Measurements from ENCODE around the gene CCDC71. TPM values are rescaled to one million over a fixed set of nuclear protein-coding genes. Genes with fewer than 3 reads are reported as not detected.

The CCDC71 gene
- total RNA-seq, 2 donors from 2014 or later: 23.4 to 25.7 TPM

- 93 to 96% methylated on average over 19 to 21 of the region's 21 CpGs for WGBS, 2 experiments (ENCODE audit: insufficient coverage in 1 of 2, insufficient read length in 1 of 2)
- H3K9me3 Mint-ChIP-seq: peaks cover 1% of the 10 kb centered on the region
Measured at GRCh38 chr3:49162751-49163419, 3.2 kb downstream of the CCDC71 start.

DNA sequence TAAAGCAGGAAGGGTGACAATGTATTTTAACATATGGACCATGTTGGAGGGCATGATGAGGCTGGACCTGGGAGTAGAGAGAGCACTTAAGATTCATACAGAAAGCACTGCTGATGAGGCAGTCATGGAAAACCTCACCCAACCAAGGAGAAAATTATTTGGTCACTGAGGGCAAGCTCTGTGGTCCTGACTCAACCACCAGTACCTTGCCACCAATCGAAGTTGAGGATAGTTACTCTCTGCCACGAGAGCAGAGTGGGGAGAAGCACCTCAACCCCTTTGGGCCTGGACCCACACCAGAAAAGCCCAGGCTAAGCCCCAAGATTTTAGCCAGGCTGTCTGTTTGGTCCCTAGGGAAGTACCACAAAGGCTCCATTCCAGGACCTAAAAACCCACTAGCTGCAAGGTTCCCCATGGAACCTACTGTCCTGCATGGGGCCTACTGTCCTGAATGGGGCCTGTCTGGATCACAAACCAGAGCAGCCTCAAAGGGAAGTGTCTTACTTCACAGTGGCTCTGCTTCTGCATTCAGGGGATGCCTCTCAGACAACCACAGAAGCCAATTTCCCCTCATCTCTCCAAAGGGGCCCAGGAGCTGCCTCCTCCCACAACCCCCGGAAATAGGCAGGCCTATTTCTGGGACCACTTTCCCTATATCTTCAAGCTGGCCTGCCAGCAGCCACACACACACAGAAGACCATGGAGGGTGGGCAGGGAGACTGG lies 4.2 kb downstream of the CCDC71 start:
- Histone ChIP-seq H3K4me1 (ENCODE audit: control insufficient read depth, insufficient read depth, low read length) (peaks cover 4% of the 10 kb centered on the region), H3K9ac (ENCODE audit: extremely low read depth, low read length, poor library complexity, severe bottlenecking) (no peak overlapping the region), H3K4me3 (ENCODE audit: low read length) (no peak overlapping the region), H3K36me3 (ENCODE audit: control insufficient read depth, insufficient read depth, low read length) (peaks cover 26% of the 10 kb centered on the region), H3K27me3 (ENCODE audit: control insufficient read depth, insufficient read depth, low read length, poor library complexity, severe bottlenecking) (peaks cover 3% of the 10 kb centered on the region), H3K27ac (ENCODE audit: low read depth, low read length) (no peak overlapping the region), H3K9me3 (ENCODE audit: control insufficient read depth, low read length) (peaks cover 7% of the 10 kb centered on the region)
- Mint-ChIP-seq H3K9me3 (peaks cover 1% of the 10 kb centered on the region), H3K36me3 (ENCODE audit: low read depth) (peaks cover 19% of the 10 kb centered on the region), H3K27me3 (ENCODE audit: insufficient read depth) (peaks cover 3% of the 10 kb centered on the region), H3K4me1 (peaks cover 10% of the 10 kb centered on the region), H3K27ac (no peak overlapping the region), H3K4me3 (no peak overlapping the region)
- TF ChIP-seq, protein P1, sequence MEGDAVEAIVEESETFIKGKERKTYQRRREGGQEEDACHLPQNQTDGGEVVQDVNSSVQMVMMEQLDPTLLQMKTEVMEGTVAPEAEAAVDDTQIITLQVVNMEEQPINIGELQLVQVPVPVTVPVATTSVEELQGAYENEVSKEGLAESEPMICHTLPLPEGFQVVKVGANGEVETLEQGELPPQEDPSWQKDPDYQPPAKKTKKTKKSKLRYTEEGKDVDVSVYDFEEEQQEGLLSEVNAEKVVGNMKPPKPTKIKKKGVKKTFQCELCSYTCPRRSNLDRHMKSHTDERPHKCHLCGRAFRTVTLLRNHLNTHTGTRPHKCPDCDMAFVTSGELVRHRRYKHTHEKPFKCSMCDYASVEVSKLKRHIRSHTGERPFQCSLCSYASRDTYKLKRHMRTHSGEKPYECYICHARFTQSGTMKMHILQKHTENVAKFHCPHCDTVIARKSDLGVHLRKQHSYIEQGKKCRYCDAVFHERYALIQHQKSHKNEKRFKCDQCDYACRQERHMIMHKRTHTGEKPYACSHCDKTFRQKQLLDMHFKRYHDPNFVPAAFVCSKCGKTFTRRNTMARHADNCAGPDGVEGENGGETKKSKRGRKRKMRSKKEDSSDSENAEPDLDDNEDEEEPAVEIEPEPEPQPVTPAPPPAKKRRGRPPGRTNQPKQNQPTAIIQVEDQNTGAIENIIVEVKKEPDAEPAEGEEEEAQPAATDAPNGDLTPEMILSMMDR (conservative IDR thresholded peaks at IDR 0.05): no peak
- no peak for DNase-seq
- WGBS, 2 experiments (ENCODE audit: insufficient coverage in 1 of 2, insufficient read length in 1 of 2): 90% methylated on average over 3 of the region's 3 CpGs; no CpG with 5 or more reads in 1 of the 2 experiments

More at GRCh38 chr3:49162751-49163419, 3.2 kb downstream of the CCDC71 start:
- Mint-ChIP-seq H3K4me3 (no peak overlapping the region), H3K27me3 (ENCODE audit: insufficient read depth) (peaks cover 12% of the 10 kb centered on the region), H3K4me1 (peaks cover 10% of the 10 kb centered on the region), H3K27ac (no peak overlapping the region), H3K36me3 (ENCODE audit: low read depth) (peaks cover 19% of the 10 kb centered on the region)
- Histone ChIP-seq H3K36me3 (ENCODE audit: control insufficient read depth, insufficient read depth, low read length) (peaks cover 26% of the 10 kb centered on the region), H3K4me1 (ENCODE audit: control insufficient read depth, insufficient read depth, low read length) (peaks cover 4% of the 10 kb centered on the region), H3K9ac (ENCODE audit: extremely low read depth, low read length, poor library complexity, severe bottlenecking) (no peak overlapping the region), H3K27me3 (ENCODE audit: control insufficient read depth, insufficient read depth, low read length, poor library complexity, severe bottlenecking) (peaks cover 12% of the 10 kb centered on the region), H3K27ac (ENCODE audit: low read depth, low read length) (no peak overlapping the region), H3K4me3 (ENCODE audit: low read length) (no peak overlapping the region), H3K9me3 (ENCODE audit: control insufficient read depth, low read length) (peaks cover 7% of the 10 kb centered on the region)
- DNase-seq: no peak
- TF ChIP-seq, protein P1 (conservative IDR thresholded peaks at IDR 0.05): no peak

DNA sequence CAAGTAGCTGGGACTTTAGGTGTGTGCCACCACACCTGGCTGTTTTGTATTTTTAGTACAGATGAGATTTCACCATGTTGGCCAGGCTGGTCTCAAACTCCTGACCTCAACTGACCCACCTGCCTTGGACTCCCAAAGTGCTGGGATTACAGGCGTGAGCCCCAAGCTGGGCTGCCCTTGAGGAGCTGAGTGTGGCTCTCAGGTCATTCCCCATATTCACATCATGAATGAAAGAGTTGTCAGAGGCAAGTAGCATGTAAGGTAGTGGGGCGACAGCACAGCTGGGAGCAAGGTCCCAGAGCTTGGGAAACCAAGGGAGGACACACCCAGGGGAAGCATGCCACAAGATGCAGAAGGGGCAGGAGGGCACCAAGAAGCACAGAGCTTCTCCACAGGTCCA lies 4.9 kb downstream of the CCDC71 start:
- Histone ChIP-seq H3K4me1 (ENCODE audit: control insufficient read depth, insufficient read depth, low read length) (peaks cover 4% of the 10 kb centered on the region), H3K9me3 (ENCODE audit: control insufficient read depth, low read length) (no peaks in the 10 kb centered on the region), H3K27me3 (ENCODE audit: control insufficient read depth, insufficient read depth, low read length, poor library complexity, severe bottlenecking) (no peaks in the 10 kb centered on the region), H3K9ac (ENCODE audit: extremely low read depth, low read length, poor library complexity, severe bottlenecking) (no peak overlapping the region), H3K36me3 (ENCODE audit: control insufficient read depth, insufficient read depth, low read length) (peaks cover 26% of the 10 kb centered on the region), H3K4me3 (ENCODE audit: low read length) (no peak overlapping the region), H3K27ac (ENCODE audit: low read depth, low read length) (no peak overlapping the region)
- no peak for DNase-seq
- no peak overlapping the region for H3K4me3 Mint-ChIP-seq
- TF ChIP-seq, protein P1 (conservative IDR thresholded peaks at IDR 0.05): no peak
- H3K27me3 Mint-ChIP-seq (ENCODE audit: insufficient read depth): no peaks in the 10 kb centered on the region
- H3K4me1 Mint-ChIP-seq: peaks cover 10% of the 10 kb centered on the region
- peaks cover 19% of the 10 kb centered on the region for H3K36me3 Mint-ChIP-seq (ENCODE audit: low read depth)
- no peaks in the 10 kb centered on the region for H3K9me3 Mint-ChIP-seq
- WGBS, 2 experiments (ENCODE audit: insufficient coverage in 1 of 2, insufficient read length in 1 of 2): 94% methylated on average over 2 of the region's 2 CpGs
- no peak overlapping the region for H3K27ac Mint-ChIP-seq
